ENCODE results near the gene FMO2. TPM values are rescaled to one million over a fixed set of nuclear protein-coding genes. Genes with fewer than 3 reads are reported as not detected.

Gene FMO2, protein sequence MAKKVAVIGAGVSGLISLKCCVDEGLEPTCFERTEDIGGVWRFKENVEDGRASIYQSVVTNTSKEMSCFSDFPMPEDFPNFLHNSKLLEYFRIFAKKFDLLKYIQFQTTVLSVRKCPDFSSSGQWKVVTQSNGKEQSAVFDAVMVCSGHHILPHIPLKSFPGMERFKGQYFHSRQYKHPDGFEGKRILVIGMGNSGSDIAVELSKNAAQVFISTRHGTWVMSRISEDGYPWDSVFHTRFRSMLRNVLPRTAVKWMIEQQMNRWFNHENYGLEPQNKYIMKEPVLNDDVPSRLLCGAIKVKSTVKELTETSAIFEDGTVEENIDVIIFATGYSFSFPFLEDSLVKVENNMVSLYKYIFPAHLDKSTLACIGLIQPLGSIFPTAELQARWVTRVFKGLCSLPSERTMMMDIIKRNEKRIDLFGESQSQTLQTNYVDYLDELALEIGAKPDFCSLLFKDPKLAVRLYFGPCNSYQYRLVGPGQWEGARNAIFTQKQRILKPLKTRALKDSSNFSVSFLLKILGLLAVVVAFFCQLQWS
- not detected in 2 replicates for total RNA-seq (2022)
- Bru-seq, nascent RNA = not detected
- not detected for BruChase-seq, experiment 1, labeled RNA remaining after a 6-hour chase
- BruChase-seq, experiment 2, labeled RNA remaining after a 2-hour chase = not detected
- long read RNA-seq = 0 reads

DNA sequence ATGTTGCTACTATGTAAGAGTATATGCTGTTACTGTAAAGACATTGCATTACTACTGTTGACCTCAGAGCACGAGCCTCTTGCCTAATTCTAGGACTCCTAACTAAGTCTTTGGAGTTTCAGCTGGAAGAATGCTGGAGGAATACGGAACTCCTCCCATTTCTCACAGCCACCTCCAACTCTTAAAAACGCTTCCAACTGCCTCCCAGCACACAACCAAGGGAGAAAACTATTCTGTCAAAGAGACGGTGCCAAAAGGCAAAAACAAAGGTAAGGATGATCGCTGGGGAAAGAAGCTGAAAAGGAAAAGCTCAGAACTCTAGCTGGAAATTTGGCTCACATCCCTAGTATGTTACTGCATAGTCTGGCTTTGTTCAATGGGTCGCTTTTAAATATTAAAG lies at the start of gene FMO2:
TSS of gene FMO2 (plus strand) at position 210 of the 400 bp plus-strand sequence. CDS start 414 bp downstream, outside the sequence.
- intact Hi-C loops (cut with micrococcal nuclease; ENCODE audit: unreplicated experiment) = loop anchor here (5.0 kb wide), 1 partner anchor 48 kb away; no protein-coding TSS in a partner anchor
- no peak for TF ChIP-seq CTCF (IDR thresholded peaks at IDR 0.05; ENCODE audit: unreplicated experiment)
- CTCF ChIA-PET = no interaction called here
- H3K4me1 Mint-ChIP-seq (ENCODE audit: low read depth, unreplicated experiment) = peaks cover 8% of the 10 kb centered on the region
- no peaks in the 10 kb centered on the region for H3K9me3 Mint-ChIP-seq (ENCODE audit: low read depth, unreplicated experiment)
- no peak for DNase-seq
- H3K36me3 Mint-ChIP-seq (ENCODE audit: insufficient read depth, unreplicated experiment) = no peaks in the 10 kb centered on the region
- no TSS peak for BruUV-seq (replicated peaks)
- no peak within 1 kb of the TSS for H3K4me3 Mint-ChIP-seq (ENCODE audit: low read depth, unreplicated experiment)
- H3K27me3 Mint-ChIP-seq (ENCODE audit: unreplicated experiment) = peaks cover 13% of the 10 kb centered on the region
- H3K27ac Mint-ChIP-seq (ENCODE audit: unreplicated experiment) = no peak within 1 kb of the TSS

DNA sequence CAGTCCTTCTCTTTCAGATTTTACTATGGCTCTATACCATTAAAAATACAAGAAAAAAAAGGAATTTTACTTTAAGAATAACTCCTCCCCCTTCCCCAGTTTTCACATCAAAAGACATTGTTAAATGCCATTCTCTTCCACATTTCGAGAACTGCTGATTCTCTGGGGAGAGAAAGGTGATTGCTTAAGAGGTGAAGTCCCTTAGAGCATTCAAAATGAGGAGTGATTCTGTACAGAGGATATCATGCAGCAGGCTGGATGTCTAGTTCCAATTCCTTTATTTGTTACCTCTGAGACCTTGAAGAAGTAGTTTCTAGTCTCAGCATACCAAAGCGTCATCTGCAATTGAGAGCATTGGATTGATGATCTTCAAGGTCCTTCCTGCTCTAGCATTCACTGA lies 47.5 kb upstream of the FMO2 start:
- DNase-seq = no peak
- no peak for TF ChIP-seq CTCF (IDR thresholded peaks at IDR 0.05; ENCODE audit: unreplicated experiment)
- H3K27ac Mint-ChIP-seq (ENCODE audit: unreplicated experiment) = no peak overlapping the region
- H3K4me1 Mint-ChIP-seq (ENCODE audit: low read depth, unreplicated experiment) = no peaks in the 10 kb centered on the region
- no TSS peak for BruUV-seq (replicated peaks)
- no peak overlapping the region for H3K4me3 Mint-ChIP-seq (ENCODE audit: low read depth, unreplicated experiment)
- H3K36me3 Mint-ChIP-seq (ENCODE audit: insufficient read depth, unreplicated experiment) = no peaks in the 10 kb centered on the region
- intact Hi-C loops (cut with micrococcal nuclease; ENCODE audit: unreplicated experiment) = loop anchor here (5.0 kb wide), 1 partner anchor 50 kb away; the partner anchor contains the start of gene FMO2
- no peaks in the 10 kb centered on the region for H3K9me3 Mint-ChIP-seq (ENCODE audit: low read depth, unreplicated experiment)
- CTCF ChIA-PET = no interaction called here
- no peaks in the 10 kb centered on the region for H3K27me3 Mint-ChIP-seq (ENCODE audit: unreplicated experiment)

GRCh38 chr1:171138980-171139379 lies 46.1 kb upstream of the FMO2 start:
- no peak for DNase-seq
- Mint-ChIP-seq H3K4me3 (ENCODE audit: low read depth, unreplicated experiment) (no peak overlapping the region), H3K9me3 (ENCODE audit: low read depth, unreplicated experiment) (no peaks in the 10 kb centered on the region), H3K4me1 (ENCODE audit: low read depth, unreplicated experiment) (no peaks in the 10 kb centered on the region), H3K36me3 (ENCODE audit: insufficient read depth, unreplicated experiment) (no peaks in the 10 kb centered on the region), H3K27ac (ENCODE audit: unreplicated experiment) (no peak overlapping the region), H3K27me3 (ENCODE audit: unreplicated experiment) (no peaks in the 10 kb centered on the region)
- CTCF ChIA-PET = no interaction called here
- intact Hi-C loops (cut with micrococcal nuclease; ENCODE audit: unreplicated experiment) = loop anchor here (5.0 kb wide), 1 partner anchor 48 kb away; the partner anchor contains the start of gene FMO2
- BruUV-seq (replicated peaks) = no TSS peak
- no peak for TF ChIP-seq CTCF (IDR thresholded peaks at IDR 0.05; ENCODE audit: unreplicated experiment)

DNA sequence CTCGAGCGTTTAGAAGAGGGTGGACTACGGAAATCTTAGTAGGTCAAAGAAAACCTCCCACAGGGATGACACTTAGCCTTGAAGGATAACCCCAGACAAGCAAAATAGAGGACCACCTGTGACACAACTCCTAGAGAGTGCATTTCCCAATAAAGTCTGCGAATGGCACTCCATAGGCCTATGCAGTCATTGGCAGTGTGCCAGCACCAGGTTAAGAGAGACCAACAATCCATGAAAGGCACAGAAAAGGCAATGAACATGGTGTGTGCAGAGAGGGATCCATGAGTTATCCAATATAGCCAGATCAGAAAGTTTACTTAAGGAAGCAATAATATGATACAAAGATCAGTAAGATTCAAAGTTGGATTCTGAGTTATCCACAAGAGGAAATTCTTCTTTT lies 45.2 kb upstream of the FMO2 start:
- no peaks in the 10 kb centered on the region for H3K9me3 Mint-ChIP-seq (ENCODE audit: low read depth, unreplicated experiment)
- H3K4me3 Mint-ChIP-seq (ENCODE audit: low read depth, unreplicated experiment) = no peak overlapping the region
- CTCF ChIA-PET = no interaction called here
- H3K27ac Mint-ChIP-seq (ENCODE audit: unreplicated experiment) = no peak overlapping the region
- DNase-seq = no peak
- no TSS peak for BruUV-seq (replicated peaks)
- no peaks in the 10 kb centered on the region for H3K4me1 Mint-ChIP-seq (ENCODE audit: low read depth, unreplicated experiment)
- intact Hi-C loops (cut with micrococcal nuclease; ENCODE audit: unreplicated experiment) = loop anchor here (5.0 kb wide), 1 partner anchor 47 kb away; the partner anchor contains the start of gene FMO2
- no peaks in the 10 kb centered on the region for H3K36me3 Mint-ChIP-seq (ENCODE audit: insufficient read depth, unreplicated experiment)
- no peak for TF ChIP-seq CTCF (IDR thresholded peaks at IDR 0.05; ENCODE audit: unreplicated experiment)
- no peaks in the 10 kb centered on the region for H3K27me3 Mint-ChIP-seq (ENCODE audit: unreplicated experiment)
